ENCODE measurements around the gene GYG2. TPM values are rescaled to one million over a fixed set of nuclear protein-coding genes. Genes with fewer than 3 reads are reported as not detected.
"Not testable (repeated sequence)": the region's sequence is repeated elsewhere in the genome, so short reads cannot be mapped to it uniquely, and the experiment has no call there.

Gene GYG2
- total RNA-seq, 1 donor from 2014 or later = 44.4 TPM

DNA sequence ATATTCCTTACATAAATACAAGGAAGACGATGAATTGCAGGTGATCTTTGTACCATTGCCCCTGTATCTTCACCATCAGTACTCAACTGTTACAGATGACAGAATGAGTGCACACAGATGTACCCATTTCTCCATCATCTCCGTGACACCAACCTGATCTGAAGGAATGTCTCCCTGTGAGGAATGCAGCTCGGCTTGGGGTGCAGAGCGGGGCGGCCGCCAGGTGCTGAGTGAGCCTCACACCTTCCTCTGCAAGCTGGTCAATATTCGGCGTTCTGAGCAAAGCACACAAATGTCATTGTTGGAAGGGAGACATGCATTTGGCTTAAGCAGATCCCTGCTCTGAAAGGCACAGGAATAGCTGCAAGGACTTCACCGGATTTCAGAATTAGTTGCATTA is 93.0 kb downstream of the GYG2 start:
- TF ChIP-seq EZH2 (IDR thresholded peaks at IDR 0.05) = no peak
- TF ChIP-seq CTCF (IDR thresholded peaks at IDR 0.05) = no peak
- Histone ChIP-seq H3K9ac (no peak overlapping the region), H3K27ac (no peak overlapping the region), H4K20me1 (ENCODE audit: low read depth) (no peaks in the 10 kb centered on the region), H3K4me2 (no peak overlapping the region), H3K79me2 (ENCODE audit: low read depth) (no peaks in the 10 kb centered on the region), H3K36me3 (no peaks in the 10 kb centered on the region), H3F3A (ENCODE audit: low read depth) (peaks cover 18% of the 10 kb centered on the region), H3K4me1 (peaks cover 15% of the 10 kb centered on the region), H3K4me3 (no peak overlapping the region), H3K9me3 (ENCODE audit: low read depth) (no peaks in the 10 kb centered on the region), H2AFZ (replicated peaks) (no peak overlapping the region), H3K27me3 (no peaks in the 10 kb centered on the region)
- Mint-ChIP-seq H3K27me3 (ENCODE audit: insufficient read depth, low read depth) (peaks cover 2% of the 10 kb centered on the region), H3K4me3 (no peak overlapping the region), H3K9me3 (peaks cover 5% of the 10 kb centered on the region), H3K27ac (no peak overlapping the region), H3K4me1 (peaks cover 12% of the 10 kb centered on the region), H3K36me3 (peaks cover 35% of the 10 kb centered on the region)
- DNase-seq (ENCODE audit: low spot score) = no peak

DNA sequence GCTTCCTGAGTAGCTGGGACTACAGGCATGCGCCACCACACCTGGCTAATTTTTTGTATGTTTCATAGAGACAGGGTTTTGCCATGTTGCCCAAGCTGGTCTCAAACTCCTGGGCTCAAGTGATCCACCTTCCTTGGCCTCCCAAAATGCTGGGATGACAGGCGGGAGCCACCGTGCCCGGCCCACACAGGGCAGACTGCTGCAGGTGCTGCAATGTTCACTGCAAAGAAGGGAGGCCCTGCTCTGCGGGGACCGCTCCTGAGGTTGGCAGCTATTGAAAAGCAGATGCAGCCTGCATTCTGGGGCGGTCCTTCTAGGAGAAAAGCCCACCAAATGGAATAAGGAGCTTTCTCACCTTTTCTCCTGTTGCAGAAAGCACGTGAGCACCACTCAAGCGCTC is 95.4 kb downstream of the GYG2 start:
- peaks cover 30% of the 10 kb centered on the region for H3K36me3 Mint-ChIP-seq
- Histone ChIP-seq H3K36me3 (no peaks in the 10 kb centered on the region), H3K4me2 (no peak overlapping the region), H3K9me3 (ENCODE audit: low read depth) (no peaks in the 10 kb centered on the region), H4K20me1 (ENCODE audit: low read depth) (no peaks in the 10 kb centered on the region), H3K79me2 (ENCODE audit: low read depth) (no peaks in the 10 kb centered on the region), H2AFZ (replicated peaks) (no peak overlapping the region), H3F3A (ENCODE audit: low read depth) (peaks cover 41% of the 10 kb centered on the region), H3K4me1 (peaks cover 15% of the 10 kb centered on the region), H3K4me3 (no peak overlapping the region), H3K27me3 (no peaks in the 10 kb centered on the region), H3K27ac (no peak overlapping the region), H3K9ac (no peak overlapping the region)
- peaks cover 2% of the 10 kb centered on the region for H3K27me3 Mint-ChIP-seq (ENCODE audit: insufficient read depth, low read depth)
- no peak for DNase-seq (ENCODE audit: low spot score)
- TF ChIP-seq EZH2 (IDR thresholded peaks at IDR 0.05) (no peak), CTCF (IDR thresholded peaks at IDR 0.05) (no peak), EZH2phosphoT487 (IDR thresholded peaks at IDR 0.05) (no peak)
- peaks cover 4% of the 10 kb centered on the region for H3K9me3 Mint-ChIP-seq
- no peak overlapping the region for H3K27ac Mint-ChIP-seq
- H3K4me1 Mint-ChIP-seq = peaks cover 20% of the 10 kb centered on the region
- H3K4me3 Mint-ChIP-seq = no peak overlapping the region

DNA sequence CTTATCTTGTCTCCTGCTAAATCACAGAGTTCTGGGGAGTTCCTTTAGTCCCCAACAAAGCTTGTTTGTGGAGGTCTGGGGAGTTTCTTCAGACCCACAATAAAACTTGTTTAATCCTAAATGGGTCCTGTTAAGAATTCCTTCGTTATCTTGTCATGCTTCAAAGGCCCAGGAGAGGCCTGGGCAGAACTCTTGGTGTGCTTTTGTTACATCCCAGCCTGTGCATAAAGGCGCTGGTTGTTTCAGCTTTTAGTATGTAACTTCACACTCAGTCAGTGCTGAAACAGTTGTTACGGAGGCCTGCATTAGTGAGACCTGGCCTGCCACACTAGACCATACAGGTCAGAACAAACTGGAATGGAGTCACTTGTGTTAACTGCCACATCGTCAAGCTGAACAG is 97.5 kb downstream of the GYG2 start:
- H3K27ac Mint-ChIP-seq; H3K4me3 Mint-ChIP-seq; H4K20me1 ChIP-seq (ENCODE audit: low read depth): not testable (repeated sequence)

DNA sequence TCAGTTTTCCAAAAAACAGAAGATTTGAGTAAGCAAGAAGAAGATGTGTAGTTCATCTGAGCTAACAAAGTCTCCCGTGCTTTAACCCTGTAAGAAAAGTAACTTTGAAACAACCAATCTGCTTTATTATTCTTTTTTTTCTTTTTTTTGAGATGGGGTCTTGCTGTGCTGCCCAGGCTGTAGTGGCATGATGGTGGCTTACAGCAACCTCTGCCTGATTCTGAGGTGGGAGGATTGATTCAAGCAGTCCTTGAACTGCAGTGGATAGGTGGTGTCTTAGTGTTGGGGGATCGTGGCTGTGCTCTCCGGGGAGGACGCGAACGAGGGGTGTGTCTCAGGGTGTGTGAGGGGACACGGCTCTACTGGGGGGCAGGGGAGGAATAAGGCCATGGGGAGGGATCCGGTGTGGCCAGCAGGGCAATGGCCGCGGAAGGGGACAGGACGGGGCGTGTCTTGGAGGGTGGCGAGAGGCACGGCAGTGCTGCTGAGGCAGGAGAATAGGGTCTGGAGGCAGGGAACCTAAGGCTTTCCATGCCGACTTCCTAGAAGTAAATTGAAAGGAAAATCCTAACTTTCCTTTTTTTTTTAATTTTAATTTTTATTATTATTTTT is 98.0 kb downstream of the GYG2 start:
- Mint-ChIP-seq H3K27me3 (ENCODE audit: insufficient read depth, low read depth) (peaks cover 10% of the 10 kb centered on the region), H3K36me3 (peaks cover 22% of the 10 kb centered on the region), H3K9me3 (peaks cover 14% of the 10 kb centered on the region), H3K4me1 (peaks cover 24% of the 10 kb centered on the region), H3K27ac (peak overlapping the region; percentile 79), H3K4me3 (peak overlapping the region; percentile 71)
- H3K36me3 ChIP-seq = no peaks in the 10 kb centered on the region
- peak overlapping the region; percentile 55 for H3K4me2 ChIP-seq
- peak overlapping the region; percentile 84 for H3K27ac ChIP-seq
- H3F3A ChIP-seq (ENCODE audit: low read depth) = peaks cover 67% of the 10 kb centered on the region
- no peak overlapping the region for H2AFZ ChIP-seq (replicated peaks)
- H3K27me3 ChIP-seq = no peaks in the 10 kb centered on the region
- no peaks in the 10 kb centered on the region for H3K9me3 ChIP-seq (ENCODE audit: low read depth)
- peaks cover 20% of the 10 kb centered on the region for H3K4me1 ChIP-seq
- H4K20me1 ChIP-seq (ENCODE audit: low read depth) = no peaks in the 10 kb centered on the region
- H3K79me2 ChIP-seq (ENCODE audit: low read depth) = peaks cover 11% of the 10 kb centered on the region
- no peak overlapping the region for H3K9ac ChIP-seq
- H3K4me3 ChIP-seq = no peak overlapping the region
- no peak for DNase-seq (ENCODE audit: low spot score)
- no peak for TF ChIP-seq EZH2phosphoT487 (IDR thresholded peaks at IDR 0.05)
- no peak for TF ChIP-seq CTCF (IDR thresholded peaks at IDR 0.05)
- no peak for TF ChIP-seq EZH2 (IDR thresholded peaks at IDR 0.05)

More for the DNA sequence above, 97.5 kb downstream of the GYG2 start:
- H3F3A ChIP-seq (ENCODE audit: low read depth) = peaks cover 62% of the 10 kb centered on the region
- H3K4me2 ChIP-seq = peak overlapping the region; percentile 55
- peaks cover 24% of the 10 kb centered on the region for H3K4me1 Mint-ChIP-seq
- H3K27me3 ChIP-seq; H2AFZ ChIP-seq (replicated peaks); H3K36me3 ChIP-seq; H3K4me3 ChIP-seq; H3K27me3 Mint-ChIP-seq (ENCODE audit: insufficient read depth, low read depth); H3K9me3 ChIP-seq (ENCODE audit: low read depth); H3K9ac ChIP-seq: not testable (repeated sequence)
- peaks cover 21% of the 10 kb centered on the region for H3K36me3 Mint-ChIP-seq
- H3K9me3 Mint-ChIP-seq = peaks cover 11% of the 10 kb centered on the region
- H3K27ac ChIP-seq = peak overlapping the region; percentile 84
- DNase-seq (ENCODE audit: low spot score) = peak; percentile 48
- peaks cover 11% of the 10 kb centered on the region for H3K79me2 ChIP-seq (ENCODE audit: low read depth)
- peaks cover 20% of the 10 kb centered on the region for H3K4me1 ChIP-seq

Measured in neural progenitor cell (in vitro differentiated cells).